ENCODE data around the gene CPLX4. TPM values are rescaled to one million over a fixed set of nuclear protein-coding genes. Genes with fewer than 3 reads are reported as not detected.

Gene CPLX4
- total and polyA plus RNA-seq, 2 of the 8 experiments (the other 6 are each of a cell fraction or from before 2014, with no cell fraction given): not detected

- TF ChIP-seq CHD7 (IDR thresholded peaks at IDR 0.05; ENCODE audit: insufficient replicate concordance, low read length) (no peak), SIN3A (conservative IDR thresholded peaks at IDR 0.05 in 1 of 2, IDR thresholded peaks at IDR 0.05 in 1 of 2; ENCODE audit: low read depth in 1 of 2, low read length in 2 of 2) (no peak), CTCF (IDR thresholded peaks at IDR 0.05; ENCODE audit: control extremely low read depth in 1 of 3, insufficient read depth in 1 of 3, low read depth in 1 of 3, low read length in 3 of 3) (peak; percentile 58 to 92 (median 74)), CEBPB (IDR thresholded peaks at IDR 0.05; ENCODE audit: low read depth, low read length) (no peak), SIX5 (IDR thresholded peaks at IDR 0.05; ENCODE audit: low read depth, low read length) (no peak), RAD21 (IDR thresholded peaks at IDR 0.05 in 1 of 2, conservative IDR thresholded peaks at IDR 0.05 in 1 of 2; ENCODE audit: low read depth in 2 of 2, low read length in 2 of 2) (peak; percentile 75 to 82)
These were observed 10.1 kb downstream of the CPLX4 start (continued) for GRCh38 chr18:59308248-59308937.

Measured in H1 (cell line).